H1 (cell line): ENCODE data around the gene ADH1B. TPM values are rescaled to one million over a fixed set of nuclear protein-coding genes. Genes with fewer than 3 reads are reported as not detected.

Source experiments
- polyA plus RNA-seq, 7 experiments: library from polyadenylated mRNA; depleted of rRNA in 3 of 7; stranded (reverse) in 5 of 7; unstranded in 2 of 7; fragments of >200 nt in 5 of 7; fragments of 200-250 nt in 2 of 7; gene quantifications; 1 replicate in 5 of 7; 2 replicates in 1 of 7; 4 replicates in 1 of 7; pipeline versions ENCODE4 v1.2.1 to v1.2.3, GENCODE V29; 2011 to 2013; ENCODE audit warnings: missing spikeins in 2 of 7, mixed read lengths in 2 of 7
- total RNA-seq: library from RNA; stranded (reverse); fragmentation: NEBNext Ultra II Directional; extraction: Animal tissue kit (Norgen Biotek cat#: 25700); gene quantifications from 2 replicates; pipeline ENCODE4 v1.2.1, GENCODE V29; 2021

ADH1B gene
- total and polyA plus RNA-seq, 2 of the 8 experiments (the other 6 are each of a cell fraction or from before 2014, with no cell fraction given) = not detected

Other genes starting within 250 kb of the ADH1B start
- 322 and 327 TPM in 2 replicates for gene ADH5, start 232.6 kb downstream of the ADH1B start, total RNA-seq
- 139 and 223 TPM in 2 replicates for gene ADH5, start 232.6 kb downstream of the ADH1B start, polyA plus RNA-seq (2011; rRNA removed)
- not detected in 2 replicates for gene ADH4, start 177.1 kb downstream of the ADH1B start, total RNA-seq
- gene ADH4, start 177.1 kb downstream of the ADH1B start, polyA plus RNA-seq (2011; rRNA removed) = not detected in 2 replicates
- gene ADH6, start 102.2 kb downstream of the ADH1B start, total RNA-seq = not detected in 2 replicates
- 0.06 TPM in 1 of 2 replicates, not detected in the other for gene ADH6, start 102.2 kb downstream of the ADH1B start, polyA plus RNA-seq (2011; rRNA removed)
- not detected in 2 replicates for gene ADH1A, start 30.4 kb downstream of the ADH1B start, total RNA-seq
- not detected in 2 replicates for gene ADH1A, start 30.4 kb downstream of the ADH1B start, polyA plus RNA-seq (2011; rRNA removed)
- not detected in 2 replicates for gene ADH1C, start 31.3 kb upstream of the ADH1B start, total RNA-seq
- gene ADH1C, start 31.3 kb upstream of the ADH1B start, polyA plus RNA-seq (2011; rRNA removed) = not detected in 2 replicates
- gene ADH7, start 113.9 kb upstream of the ADH1B start, total RNA-seq = not detected in 2 replicates
- gene ADH7, start 113.9 kb upstream of the ADH1B start, polyA plus RNA-seq (2011; rRNA removed) = not detected in 2 replicates
- gene C4orf17, start 189.6 kb upstream of the ADH1B start, total RNA-seq = not detected in 2 replicates
- not detected in 2 replicates for gene C4orf17, start 189.6 kb upstream of the ADH1B start, polyA plus RNA-seq (2011; rRNA removed)
- 3.3 and 3.8 TPM in 2 replicates for gene TRMT10A, start 242.6 kb upstream of the ADH1B start, total RNA-seq
- gene TRMT10A, start 242.6 kb upstream of the ADH1B start, polyA plus RNA-seq (2011; rRNA removed) = 0.75 and 1.5 TPM in 2 replicates